Medulla oblongata (tissue), 1 donor: ENCODE data around the gene GRIN2C.
A peak's percentile ranks its signal among the peaks of the same experiment; 100 is the strongest.

Source experiments
- DNase-seq: peaks from one replicate; pipeline ENCODE4 v3.0.0-alpha.2; 2015; ENCODE audit errors: extremely low spot score

Gene GRIN2C

GRCh38 chr17:74799097-74799496 is 60.6 kb downstream of the GRIN2C start:
- no peak for DNase-seq

- no peak for DNase-seq
Measured at GRCh38 chr17:74798239-74798707, 61.4 kb downstream of the GRIN2C start.

- no peak for DNase-seq
Measured at GRCh38 chr17:74797824-74798223, 61.9 kb downstream of the GRIN2C start.

- no peak for DNase-seq
Measured at GRCh38 chr17:74796866-74797265, 62.8 kb downstream of the GRIN2C start.

GRCh38 chr17:74796211-74796610 is 63.5 kb downstream of the GRIN2C start:
- no peak for DNase-seq

- peak; percentile 35 for DNase-seq
Measured at GRCh38 chr17:74795327-74796020, 64.2 kb downstream of the GRIN2C start.

- no peak for DNase-seq
Measured at GRCh38 chr17:74792586-74793105, 67.0 kb downstream of the GRIN2C start.
